Activated CD8-positive, alpha-beta memory T cell treated with anti-CD3 and anti-CD28 coated beads for 36 hours (primary cell): ENCODE data around the gene COQ9. TPM values are rescaled to one million over a fixed set of nuclear protein-coding genes. Genes with fewer than 3 reads are reported as not detected.

Experiments
- total RNA-seq, 2 experiments: library from RNA; stranded (reverse); gene quantifications; one replicate each; pipeline ENCODE4 v1.2.3, GENCODE V29; 2021

The COQ9 gene
- total RNA-seq, 2 experiments from 2014 or later: 47.4 to 56.3 TPM

Other genes with a start within 250 kb of the COQ9 start
- 10 to 100 TPM; 23.9 to 24.1 TPM for gene ARL2BP, start 202.2 kb upstream of the COQ9 start, total RNA-seq
- under 1 TPM; 0.17 to 0.38 TPM for gene PLLP, start 162.8 kb upstream of the COQ9 start, total RNA-seq
- 10 to 100 TPM; 45.5 to 46.8 TPM for gene CCL22, start 88.7 kb upstream of the COQ9 start, total RNA-seq
- gene CX3CL1, start 75.0 kb upstream of the COQ9 start, total RNA-seq: under 1 TPM in 1 of 2 experiments, not detected in 1; 0.04 TPM
- 1 to 10 TPM; 5.3 to 6.2 TPM for gene CCL17, start 42.7 kb upstream of the COQ9 start, total RNA-seq
- gene CIAPIN1, start 94 bp upstream of the COQ9 start, total RNA-seq: 10 to 100 TPM; 71.6 to 74.0 TPM
- 10 to 100 TPM; 81.8 to 85.5 TPM for gene POLR2C, start 15.2 kb downstream of the COQ9 start, total RNA-seq
- 1 to 10 TPM; 4.9 to 5.8 TPM for gene DOK4, start 39.0 kb downstream of the COQ9 start, total RNA-seq
- gene CCDC102A, start 89.1 kb downstream of the COQ9 start, total RNA-seq: 10 to 100 TPM; 17.2 to 18.5 TPM
- gene ADGRG5, start 95.2 kb downstream of the COQ9 start, total RNA-seq: 10 to 100 TPM; 29.1 to 30.6 TPM
- gene ADGRG1, start 181.2 kb downstream of the COQ9 start, total RNA-seq: 10 to 100 TPM; 21.0 to 23.0 TPM
- not detected for gene ADGRG3, start 220.8 kb downstream of the COQ9 start, total RNA-seq
- not detected for gene DRC7, start 247.3 kb downstream of the COQ9 start, total RNA-seq